ENCODE results near the gene ELP1.

- no peak for TF ChIP-seq ZNF274 (IDR thresholded peaks at IDR 0.05; ENCODE audit: low read depth, low read length)
- TF ChIP-seq YY1 (IDR thresholded peaks at IDR 0.05; ENCODE audit: insufficient read depth, insufficient read length) = no peak
- no peak for TF ChIP-seq SUZ12 (IDR thresholded peaks at IDR 0.05; ENCODE audit: extremely low read depth, insufficient read depth, insufficient read length)
These were observed 22.7 kb upstream of the ELP1 start for GRCh38 chr9:108956631-108957026.
